Gastrocnemius medialis (tissue), 4 donors: ENCODE data around the gene SPRR2D.

Experiments
- CTCF ChIP-seq, 5 experiments: fragments of 450-650 bp in 3 of 5; fragments of 200-600 bp in 2 of 5; sonication (generic) in 2 of 5; IDR thresholded peaks in 4 of 5; conservative IDR thresholded peaks in 1 of 5; 1 replicate in 4 of 5; 2 replicates in 1 of 5; pipeline ENCODE4 v1.5.1; 2016 to 2019; ENCODE audit warnings: antibody characterized with exemption in 5 of 5, mild to moderate bottlenecking in 3 of 5, moderate library complexity in 3 of 5
- POLR2A ChIP-seq, 2 donors: fragments of 450-650 bp; IDR thresholded peaks; one replicate each; pipeline ENCODE4 v1.6.1; 2017; ENCODE audit warnings: antibody characterized with exemption in 2 of 2, mild to moderate bottlenecking in 2 of 2, moderate library complexity in 2 of 2

- TF ChIP-seq CTCF (IDR thresholded peaks at IDR 0.05 in 4 of 5, conservative IDR thresholded peaks at IDR 0.05 in 1 of 5) (no peak), POLR2A (IDR thresholded peaks at IDR 0.05) (no peak)
Observed at GRCh38 chr1:153035211-153035610, 5.7 kb downstream of the SPRR2D start.
